ENCODE measurements around the gene AKAP7.

- TF ChIP-seq CTCF (IDR thresholded peaks at IDR 0.05; ENCODE audit: poor library complexity, severe bottlenecking), result no peak
- TF ChIP-seq TAF1 (IDR thresholded peaks at IDR 0.05; ENCODE audit: low read depth), result no peak
- peak; percentile 80 for TF ChIP-seq POLR2AphosphoS5 (IDR thresholded peaks at IDR 0.05)
- no peak for TF ChIP-seq EZH2 (IDR thresholded peaks at IDR 0.05; ENCODE audit: borderline replicate concordance, insufficient read depth, low read length, poor library complexity, severe bottlenecking)
- TF ChIP-seq EP300 (conservative IDR thresholded peaks at IDR 0.05; ENCODE audit: poor library complexity, severe bottlenecking), result peak; percentile 89
- TF ChIP-seq SMC3 (conservative IDR thresholded peaks at IDR 0.05; ENCODE audit: poor library complexity), result no peak
- TF ChIP-seq REST (IDR thresholded peaks at IDR 0.05; ENCODE audit: borderline replicate concordance), result peak; percentile 78
These were observed 140.0 kb downstream of the AKAP7 start for GRCh38 chr6:131275273-131275672.

Data from neural cell (in vitro differentiated cells).